ENCODE measurements around the gene ALMS1.

DNA sequence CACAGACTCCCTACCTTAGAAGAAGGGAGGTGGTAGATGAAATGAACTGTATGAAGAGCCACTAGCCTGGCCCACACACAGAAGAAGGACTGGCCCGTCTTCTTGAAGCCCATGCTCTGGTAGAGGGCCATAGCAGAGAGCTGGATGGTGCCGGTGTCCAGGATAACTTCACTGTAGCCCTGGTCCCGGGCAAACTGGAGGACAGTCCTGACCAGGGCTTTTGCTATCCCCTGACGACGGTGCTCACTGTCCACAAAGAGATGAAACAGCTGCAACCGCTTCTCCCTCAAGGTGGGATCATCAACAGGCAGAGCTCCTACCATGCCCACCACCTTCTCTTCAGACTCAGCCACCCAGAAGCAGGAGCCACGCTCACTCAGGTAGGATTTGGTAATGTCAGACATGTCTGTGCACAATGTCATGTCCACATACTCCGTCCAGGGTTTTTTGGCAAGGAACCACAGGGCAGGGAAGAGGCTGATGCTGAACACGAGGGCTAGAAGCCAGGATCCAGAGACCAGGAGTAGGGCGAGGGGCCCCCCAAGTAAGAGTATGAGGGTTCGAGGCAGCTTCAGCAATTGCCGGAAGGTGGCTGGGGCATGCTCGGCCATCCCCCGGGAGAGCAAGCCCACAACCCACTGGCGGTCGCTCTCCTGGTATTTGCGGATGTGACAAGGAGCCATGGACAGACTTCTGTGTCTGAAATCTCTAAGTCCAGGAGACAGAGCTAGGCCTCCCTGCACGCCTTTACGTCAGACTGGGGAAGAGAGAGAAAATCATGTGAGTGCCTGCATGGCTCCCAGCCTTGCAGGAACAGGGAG lies 255.5 kb downstream of the ALMS1 start:
- TF ChIP-seq, protein P1, sequence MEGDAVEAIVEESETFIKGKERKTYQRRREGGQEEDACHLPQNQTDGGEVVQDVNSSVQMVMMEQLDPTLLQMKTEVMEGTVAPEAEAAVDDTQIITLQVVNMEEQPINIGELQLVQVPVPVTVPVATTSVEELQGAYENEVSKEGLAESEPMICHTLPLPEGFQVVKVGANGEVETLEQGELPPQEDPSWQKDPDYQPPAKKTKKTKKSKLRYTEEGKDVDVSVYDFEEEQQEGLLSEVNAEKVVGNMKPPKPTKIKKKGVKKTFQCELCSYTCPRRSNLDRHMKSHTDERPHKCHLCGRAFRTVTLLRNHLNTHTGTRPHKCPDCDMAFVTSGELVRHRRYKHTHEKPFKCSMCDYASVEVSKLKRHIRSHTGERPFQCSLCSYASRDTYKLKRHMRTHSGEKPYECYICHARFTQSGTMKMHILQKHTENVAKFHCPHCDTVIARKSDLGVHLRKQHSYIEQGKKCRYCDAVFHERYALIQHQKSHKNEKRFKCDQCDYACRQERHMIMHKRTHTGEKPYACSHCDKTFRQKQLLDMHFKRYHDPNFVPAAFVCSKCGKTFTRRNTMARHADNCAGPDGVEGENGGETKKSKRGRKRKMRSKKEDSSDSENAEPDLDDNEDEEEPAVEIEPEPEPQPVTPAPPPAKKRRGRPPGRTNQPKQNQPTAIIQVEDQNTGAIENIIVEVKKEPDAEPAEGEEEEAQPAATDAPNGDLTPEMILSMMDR (IDR thresholded peaks at IDR 0.05; ENCODE audit: low read length), result no peak
- TF ChIP-seq EZH2phosphoT487 (IDR thresholded peaks at IDR 0.05; ENCODE audit: low read length) (no peak), EZH2 (optimal IDR thresholded peaks at IDR 0.05; ENCODE audit: low read depth, low read length) (no peak)
